Measurements from ENCODE around the gene SH2D4B. TPM values are rescaled to one million over a fixed set of nuclear protein-coding genes. Genes with fewer than 3 reads are reported as not detected.

The SH2D4B gene
- total RNA-seq, 4 donors from 2014 or later = 0.26 to 0.42 TPM; not detected in 2

DNA sequence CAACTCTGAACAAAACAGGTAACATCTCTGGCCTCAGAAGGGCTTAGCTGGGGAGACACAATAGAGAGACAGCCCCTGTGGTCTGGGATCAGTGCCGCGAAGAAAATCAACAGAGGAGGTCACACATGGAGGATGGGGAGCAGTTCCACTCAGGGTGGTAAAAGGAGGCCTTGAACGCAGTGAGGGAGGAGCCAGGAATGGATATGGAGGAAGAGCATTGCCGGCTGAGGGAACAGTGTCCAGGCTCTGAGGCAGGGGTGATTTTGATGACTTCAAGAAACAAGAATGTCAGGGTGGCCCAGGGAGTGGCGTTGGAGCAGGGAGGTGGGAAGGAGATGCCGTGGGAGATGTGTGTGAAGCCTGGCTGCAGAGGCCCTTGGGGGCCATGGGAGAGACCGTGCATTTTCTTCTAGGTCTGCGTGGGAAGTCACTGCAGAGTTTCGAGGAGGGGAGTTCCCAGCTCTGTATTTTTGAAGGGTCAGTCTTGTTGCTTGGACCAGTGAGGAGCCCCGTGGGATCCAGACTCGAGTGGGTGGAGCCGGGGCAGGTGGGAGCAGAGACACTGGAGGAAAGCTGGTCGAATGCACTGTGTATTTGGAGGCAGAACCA, 35.7 kb upstream of the SH2D4B start:
- intact Hi-C loops (cut with DNase I) = no loop called here
- 83% methylated on average over 13 of the region's 13 CpGs for WGBS
- Histone ChIP-seq H3K27ac (replicated peaks in 1 of 4) (peak overlapping the region; percentile 36 to 65 (median 56)), H3K36me3 (peaks cover 0 to 4% (median 3%) of the 10 kb centered on the region in 4 donors), H3K4me3 (no peak overlapping the region), H3K4me1 (peaks cover 89 to 97% (median 94%) of the 10 kb centered on the region in 4 donors), H3K27me3 (no peaks in the 10 kb centered on the region), H3K9me3 (no peaks in the 10 kb centered on the region)
- DNase-seq (ENCODE audit: extremely low spot score) = no peak
- TF ChIP-seq EP300 (IDR thresholded peaks at IDR 0.05) (no peak), POLR2A (IDR thresholded peaks at IDR 0.05; ENCODE audit: low read depth) (no peak), POLR2AphosphoS5 (IDR thresholded peaks at IDR 0.05) (no peak)
- TF ChIP-seq, protein P1, sequence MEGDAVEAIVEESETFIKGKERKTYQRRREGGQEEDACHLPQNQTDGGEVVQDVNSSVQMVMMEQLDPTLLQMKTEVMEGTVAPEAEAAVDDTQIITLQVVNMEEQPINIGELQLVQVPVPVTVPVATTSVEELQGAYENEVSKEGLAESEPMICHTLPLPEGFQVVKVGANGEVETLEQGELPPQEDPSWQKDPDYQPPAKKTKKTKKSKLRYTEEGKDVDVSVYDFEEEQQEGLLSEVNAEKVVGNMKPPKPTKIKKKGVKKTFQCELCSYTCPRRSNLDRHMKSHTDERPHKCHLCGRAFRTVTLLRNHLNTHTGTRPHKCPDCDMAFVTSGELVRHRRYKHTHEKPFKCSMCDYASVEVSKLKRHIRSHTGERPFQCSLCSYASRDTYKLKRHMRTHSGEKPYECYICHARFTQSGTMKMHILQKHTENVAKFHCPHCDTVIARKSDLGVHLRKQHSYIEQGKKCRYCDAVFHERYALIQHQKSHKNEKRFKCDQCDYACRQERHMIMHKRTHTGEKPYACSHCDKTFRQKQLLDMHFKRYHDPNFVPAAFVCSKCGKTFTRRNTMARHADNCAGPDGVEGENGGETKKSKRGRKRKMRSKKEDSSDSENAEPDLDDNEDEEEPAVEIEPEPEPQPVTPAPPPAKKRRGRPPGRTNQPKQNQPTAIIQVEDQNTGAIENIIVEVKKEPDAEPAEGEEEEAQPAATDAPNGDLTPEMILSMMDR (IDR thresholded peaks at IDR 0.05) = no peak

DNA sequence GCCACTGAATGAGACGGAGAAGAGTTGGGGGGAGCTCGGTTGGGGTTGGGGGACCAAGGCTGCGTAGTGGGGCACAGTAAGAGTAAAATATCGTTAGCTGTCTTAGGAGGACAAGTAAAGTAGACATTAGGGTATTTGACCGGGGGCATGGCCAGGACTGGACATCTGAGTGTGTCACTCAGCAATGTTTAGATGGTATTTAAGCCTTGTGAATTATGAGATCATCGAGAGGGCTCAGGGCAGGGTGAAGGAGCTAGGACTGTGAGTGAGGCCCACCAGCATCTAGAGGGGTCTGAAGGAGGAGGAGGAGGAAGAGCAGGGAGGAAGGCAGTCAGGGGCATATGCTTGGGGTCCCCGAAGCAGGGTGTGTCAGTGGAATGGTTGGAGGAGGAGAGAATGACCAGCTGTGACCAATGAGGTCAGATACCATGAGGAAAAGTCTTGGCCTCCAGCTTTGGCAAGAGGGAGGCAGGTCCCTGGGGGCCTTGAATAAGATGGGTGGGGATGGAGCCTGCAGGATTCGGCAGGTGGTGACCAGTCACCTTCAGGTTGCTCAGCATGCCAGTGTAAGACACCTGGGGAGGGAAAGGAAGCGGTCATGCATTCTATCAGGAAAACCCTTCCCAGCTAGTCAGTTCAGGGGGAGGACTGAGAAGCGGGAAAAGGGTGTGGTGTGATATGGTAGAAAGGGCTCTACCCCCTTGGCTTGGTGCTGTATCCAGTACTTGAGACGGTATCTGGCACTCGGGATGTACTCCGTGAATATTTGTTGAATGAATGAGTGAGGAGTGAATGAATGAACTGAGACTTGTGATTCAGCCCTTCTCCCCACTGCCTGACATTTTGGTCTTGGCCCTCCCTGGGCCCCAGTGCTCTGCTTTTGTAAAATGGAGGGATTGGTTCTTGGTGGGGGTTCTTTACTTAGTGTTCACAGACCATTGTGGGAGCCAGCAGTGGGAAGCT, 34.8 kb upstream of the SH2D4B start:
- DNase-seq (ENCODE audit: extremely low spot score) = no peak
- TF ChIP-seq POLR2AphosphoS5 (IDR thresholded peaks at IDR 0.05) (no peak), POLR2A (IDR thresholded peaks at IDR 0.05; ENCODE audit: low read depth) (no peak), EP300 (IDR thresholded peaks at IDR 0.05) (no peak)
- TF ChIP-seq, protein P1 (IDR thresholded peaks at IDR 0.05) = no peak
- peak overlapping the region; percentile 57 to 71 (median 64) for H3K27ac ChIP-seq (replicated peaks in 1 of 4)
- no peak overlapping the region for H3K4me3 ChIP-seq
- intact Hi-C loops (cut with DNase I) = no loop called here
- no peaks in the 10 kb centered on the region for H3K9me3 ChIP-seq
- H3K27me3 ChIP-seq = no peaks in the 10 kb centered on the region
- 88% methylated on average over 13 of the region's 13 CpGs for WGBS
- H3K4me1 ChIP-seq = peaks cover 80 to 92% (median 85%) of the 10 kb centered on the region in 4 donors
- peaks cover 0 to 12% (median 8%) of the 10 kb centered on the region in 4 donors for H3K36me3 ChIP-seq

DNA sequence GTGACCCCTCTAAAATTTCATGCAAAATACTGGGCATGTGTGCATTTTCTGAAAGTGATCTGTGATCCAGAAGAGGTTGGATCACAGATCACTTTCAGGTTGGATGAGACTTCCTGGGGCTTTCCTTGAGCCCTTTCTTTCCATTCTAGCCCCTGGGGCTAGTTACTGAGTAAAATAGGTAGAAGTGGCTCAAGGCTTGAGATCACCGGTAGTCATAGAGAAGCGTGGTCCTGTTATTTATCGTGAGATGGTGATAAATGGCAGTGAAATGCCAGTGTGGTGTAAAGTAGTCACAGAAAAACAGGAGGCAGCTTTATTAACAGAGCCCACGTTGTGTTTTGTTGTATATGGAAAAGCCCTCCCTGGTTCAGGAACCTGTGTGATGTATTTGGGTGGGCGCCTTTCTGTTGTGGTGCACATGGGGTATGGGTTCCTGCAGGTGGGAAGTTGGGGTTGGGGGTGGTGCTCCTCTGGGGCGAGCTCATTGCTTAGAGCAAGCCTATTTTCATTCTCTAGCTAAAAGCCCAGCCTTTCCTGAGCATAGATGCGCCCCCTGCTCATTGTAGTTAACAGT, 34.0 kb upstream of the SH2D4B start:
- Histone ChIP-seq H3K4me1 (peaks cover 78 to 91% (median 82%) of the 10 kb centered on the region in 4 donors), H3K4me3 (no peak overlapping the region), H3K9me3 (no peaks in the 10 kb centered on the region), H3K36me3 (peaks cover 0 to 19% (median 13%) of the 10 kb centered on the region in 4 donors), H3K27me3 (no peaks in the 10 kb centered on the region), H3K27ac (replicated peaks in 1 of 4) (peak overlapping the region; percentile 57 to 71 (median 64))
- intact Hi-C loops (cut with DNase I) = loop anchor here (2.0 kb wide), 1 partner anchor 59 kb away; no protein-coding TSS in a partner anchor
- whole genome bisulfite sequencing = 79% methylated on average over 7 of the region's 7 CpGs
- no peak for DNase-seq (ENCODE audit: extremely low spot score)
- no peak for TF ChIP-seq POLR2AphosphoS5 (IDR thresholded peaks at IDR 0.05)
- TF ChIP-seq POLR2A (IDR thresholded peaks at IDR 0.05; ENCODE audit: low read depth) = no peak

DNA sequence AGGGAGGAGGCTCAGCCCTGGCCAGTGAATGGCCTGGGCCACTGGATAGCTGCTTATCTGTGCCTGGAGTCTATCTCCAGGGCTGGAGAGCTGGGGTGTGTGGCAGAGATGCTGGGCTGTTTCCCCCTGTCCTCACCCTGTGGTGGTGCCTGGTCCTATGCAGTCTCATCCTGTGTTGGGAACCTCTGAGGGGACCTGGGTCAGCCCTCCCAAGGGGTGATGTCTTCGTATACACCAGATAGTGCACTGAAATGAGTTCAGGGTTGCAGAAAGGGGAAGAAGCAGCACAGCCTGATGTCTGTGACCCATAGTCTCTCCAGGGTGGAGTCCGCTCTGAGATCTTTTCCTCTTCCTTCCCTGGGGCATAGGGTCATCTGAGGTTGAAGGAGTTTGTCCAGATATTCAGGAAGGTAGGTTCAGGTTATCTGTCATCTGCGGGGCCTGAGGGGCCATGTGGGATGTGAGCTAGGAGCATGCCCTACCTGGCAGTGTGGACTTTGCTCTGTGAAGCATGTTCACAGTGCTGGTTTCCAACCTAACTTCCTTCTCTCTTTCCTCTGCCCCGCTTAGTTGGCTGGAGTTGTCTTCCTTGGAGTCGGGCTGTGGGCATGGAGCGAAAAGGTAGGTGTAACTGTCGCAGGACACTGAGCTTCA, 33.4 kb upstream of the SH2D4B start:
- TF ChIP-seq POLR2A (IDR thresholded peaks at IDR 0.05; ENCODE audit: low read depth) (no peak), EP300 (IDR thresholded peaks at IDR 0.05) (no peak), POLR2AphosphoS5 (IDR thresholded peaks at IDR 0.05) (no peak)
- TF ChIP-seq, protein P1 (IDR thresholded peaks at IDR 0.05) = no peak
- Histone ChIP-seq H3K36me3 (peaks cover 0 to 25% (median 19%) of the 10 kb centered on the region in 4 donors), H3K4me1 (peaks cover 78 to 91% (median 82%) of the 10 kb centered on the region in 4 donors), H3K9me3 (no peaks in the 10 kb centered on the region), H3K4me3 (no peak overlapping the region), H3K27me3 (no peaks in the 10 kb centered on the region), H3K27ac (replicated peaks in 1 of 4) (peak overlapping the region; percentile 57 to 71 (median 64))
- 70% methylated on average over 7 of the region's 7 CpGs for WGBS
- no peak for DNase-seq (ENCODE audit: extremely low spot score)
- intact Hi-C loops (cut with DNase I) = loop anchor here (2.0 kb wide), 1 partner anchor 59 kb away; no protein-coding TSS in a partner anchor
